Bronchial epithelial cell (primary cell): Measurements from ENCODE around the gene TRMU. TPM values are rescaled to one million over a fixed set of nuclear protein-coding genes. Genes with fewer than 3 reads are reported as not detected.

Experiments used
- DNase-seq: peaks from one replicate; pipeline ENCODE4 v3.0.0-alpha.2; 2010; ENCODE audit warnings: low read depth
- FAIRE-seq: peaks from 2 replicates; lab custom pipeline; 2011; peaks lifted over from hg19 to GRCh38; lab: Jason Lieb, UNC
- H3K27me3 ChIP-seq: 2 replicates; pipeline ENCODE4 v1.5.1; 2011; ENCODE audit warnings: low read length; ENCODE audit not compliant: control insufficient read depth, insufficient read depth
- H3K36me3 ChIP-seq: 2 replicates; pipeline ENCODE4 v1.5.1; 2011; ENCODE audit warnings: low read length; ENCODE audit not compliant: control insufficient read depth, insufficient read depth
- H3K4me3 ChIP-seq: 2 replicates; pipeline ENCODE4 v1.5.1; 2011; ENCODE audit warnings: mild to moderate bottlenecking, low read depth, low read length, control low read depth
- CTCF ChIP-seq: IDR thresholded peaks from 2 replicates; pipeline ENCODE4 v1.5.1; 2011; ENCODE audit warnings: mild to moderate bottlenecking, moderate library complexity, low read length, control low read depth, inconsistent platforms; ENCODE audit not compliant: insufficient read depth, severe bottlenecking
- total RNA-seq: library from RNA; depleted of rRNA; stranded (reverse); fragments of >200 nt; gene quantifications from 2 replicates; pipeline ENCODE4 v1.2.1, GENCODE V29; 2014

Gene TRMU
- total RNA-seq, 1 donor from 2014 or later, result 38.7 TPM

- Histone ChIP-seq H3K4me3 (no peak overlapping the region), H3K36me3 (peaks cover 56% of the 10 kb centered on the region), H3K27me3 (no peaks in the 10 kb centered on the region)
- no peak for TF ChIP-seq CTCF
- no peak for DNase-seq
- no peak for FAIRE-seq
Observed at GRCh38 chr22:46360097-46360496, 24.6 kb downstream of the TRMU start.

GRCh38 chr22:46360891-46361290 lies 25.4 kb downstream of the TRMU start:
- FAIRE-seq (no peak), DNase-seq (no peak)
- Histone ChIP-seq H3K27me3 (no peaks in the 10 kb centered on the region), H3K36me3 (peaks cover 56% of the 10 kb centered on the region), H3K4me3 (no peak overlapping the region)
- TF ChIP-seq CTCF, result no peak

GRCh38 chr22:46361826-46362202 lies 26.3 kb downstream of the TRMU start:
- Histone ChIP-seq H3K27me3 (no peaks in the 10 kb centered on the region), H3K4me3 (no peak overlapping the region), H3K36me3 (peaks cover 59% of the 10 kb centered on the region)
- TF ChIP-seq CTCF, result no peak
- FAIRE-seq (no peak), DNase-seq (no peak)

GRCh38 chr22:46362203-46362933 lies 26.9 kb downstream of the TRMU start:
- no peak overlapping the region for H3K4me3 ChIP-seq
- no peaks in the 10 kb centered on the region for H3K27me3 ChIP-seq
- no peak for TF ChIP-seq CTCF
- DNase-seq (no peak), FAIRE-seq (no peak)
- H3K36me3 ChIP-seq, result peaks cover 62% of the 10 kb centered on the region

GRCh38 chr22:46362934-46363515 lies 27.5 kb downstream of the TRMU start:
- no peak for DNase-seq
- TF ChIP-seq CTCF, result no peak
- H3K27me3 ChIP-seq, result no peaks in the 10 kb centered on the region
- no peak for FAIRE-seq
- no peak overlapping the region for H3K4me3 ChIP-seq
- H3K36me3 ChIP-seq, result peaks cover 62% of the 10 kb centered on the region
